ENCODE measurements around the gene SLC37A4. TPM values are rescaled to one million over a fixed set of nuclear protein-coding genes. Genes with fewer than 3 reads are reported as not detected.

The SLC37A4 gene
- total and polyA plus RNA-seq, 2 of the 13 experiments (the other 11 are each of a cell fraction or from before 2014, with no cell fraction given) = 43.0 to 56.1 TPM

GRCh38 chr11:118997627-118998387 lies 32.9 kb downstream of the SLC37A4 start, which contains the start of gene CENATAC (continued):
- TF ChIP-seq, protein P1, sequence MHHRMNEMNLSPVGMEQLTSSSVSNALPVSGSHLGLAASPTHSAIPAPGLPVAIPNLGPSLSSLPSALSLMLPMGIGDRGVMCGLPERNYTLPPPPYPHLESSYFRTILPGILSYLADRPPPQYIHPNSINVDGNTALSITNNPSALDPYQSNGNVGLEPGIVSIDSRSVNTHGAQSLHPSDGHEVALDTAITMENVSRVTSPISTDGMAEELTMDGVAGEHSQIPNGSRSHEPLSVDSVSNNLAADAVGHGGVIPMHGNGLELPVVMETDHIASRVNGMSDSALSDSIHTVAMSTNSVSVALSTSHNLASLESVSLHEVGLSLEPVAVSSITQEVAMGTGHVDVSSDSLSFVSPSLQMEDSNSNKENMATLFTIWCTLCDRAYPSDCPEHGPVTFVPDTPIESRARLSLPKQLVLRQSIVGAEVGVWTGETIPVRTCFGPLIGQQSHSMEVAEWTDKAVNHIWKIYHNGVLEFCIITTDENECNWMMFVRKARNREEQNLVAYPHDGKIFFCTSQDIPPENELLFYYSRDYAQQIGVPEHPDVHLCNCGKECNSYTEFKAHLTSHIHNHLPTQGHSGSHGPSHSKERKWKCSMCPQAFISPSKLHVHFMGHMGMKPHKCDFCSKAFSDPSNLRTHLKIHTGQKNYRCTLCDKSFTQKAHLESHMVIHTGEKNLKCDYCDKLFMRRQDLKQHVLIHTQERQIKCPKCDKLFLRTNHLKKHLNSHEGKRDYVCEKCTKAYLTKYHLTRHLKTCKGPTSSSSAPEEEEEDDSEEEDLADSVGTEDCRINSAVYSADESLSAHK (CRISPR knock-in tag; IDR thresholded peaks at IDR 0.05; ENCODE audit: borderline replicate concordance) = 0 out of 2 replicates have a peak, but pooled peaks have one; percentile 70
- TF ChIP-seq PAF1 (CRISPR knock-in tag; IDR thresholded peaks at IDR 0.05) (no peak), ZNF501 (CRISPR knock-in tag; IDR thresholded peaks at IDR 0.05) (peak; percentile 69; the same call in 1 of the 2 replicates), ZNF251 (CRISPR knock-in tag; IDR thresholded peaks at IDR 0.05) (no peak), RFX1 (IDR thresholded peaks at IDR 0.05) (no peak), MBD4 (IDR thresholded peaks at IDR 0.05; ENCODE audit: borderline replicate concordance, low read length) (no peak), SYNCRIP (IDR thresholded peaks at IDR 0.05; ENCODE audit: insufficient read depth, low read depth, low read length) (no peak), MTA3 (CRISPR knock-in tag; IDR thresholded peaks at IDR 0.05) (no peak), ZNF557 (CRISPR knock-in tag; IDR thresholded peaks at IDR 0.05) (no peak), ZNF7 (CRISPR knock-in tag; IDR thresholded peaks at IDR 0.05) (no peak), NONO (IDR thresholded peaks at IDR 0.05) (no peak), NONO (CRISPR knock-in tag; conservative IDR thresholded peaks at IDR 0.05) (peak; percentile 77), ZFP90 (CRISPR knock-in tag; IDR thresholded peaks at IDR 0.05; ENCODE audit: borderline replicate concordance) (no peak), TMF1 (CRISPR knock-in tag; IDR thresholded peaks at IDR 0.05; ENCODE audit: low read depth) (peak; percentile 63; the same call in 1 of the 2 replicates), TP53 (CRISPR knock-in tag; conservative IDR thresholded peaks at IDR 0.05) (no peak), ZGPAT (CRISPR knock-in tag; IDR thresholded peaks at IDR 0.05) (peak; percentile 90; the same call in 1 of the 2 replicates), ATM (IDR thresholded peaks at IDR 0.05; ENCODE audit: borderline replicate concordance) (no peak), JARID2 (CRISPR knock-in tag; IDR thresholded peaks at IDR 0.05; ENCODE audit: insufficient replicate concordance) (no peak), KLF12 (CRISPR knock-in tag; IDR thresholded peaks at IDR 0.05; ENCODE audit: borderline replicate concordance) (0 out of 2 replicates have a peak, but pooled peaks have one; percentile 27), HNF4G (IDR thresholded peaks at IDR 0.05; ENCODE audit: borderline replicate concordance, low read depth, low read length) (0 out of 2 replicates have a peak, but pooled peaks have one; percentile 15), HNF4G (CRISPR knock-in tag; IDR thresholded peaks at IDR 0.05; ENCODE audit: borderline replicate concordance, low read depth) (peak; percentile 18; the same call in 1 of the 2 replicates), SMAD3 (CRISPR knock-in tag; IDR thresholded peaks at IDR 0.05) (peak; percentile 48; the same call in 1 of the 2 replicates), EED (CRISPR knock-in tag; IDR thresholded peaks at IDR 0.05) (no peak)
- TF ChIP-seq, protein P2, sequence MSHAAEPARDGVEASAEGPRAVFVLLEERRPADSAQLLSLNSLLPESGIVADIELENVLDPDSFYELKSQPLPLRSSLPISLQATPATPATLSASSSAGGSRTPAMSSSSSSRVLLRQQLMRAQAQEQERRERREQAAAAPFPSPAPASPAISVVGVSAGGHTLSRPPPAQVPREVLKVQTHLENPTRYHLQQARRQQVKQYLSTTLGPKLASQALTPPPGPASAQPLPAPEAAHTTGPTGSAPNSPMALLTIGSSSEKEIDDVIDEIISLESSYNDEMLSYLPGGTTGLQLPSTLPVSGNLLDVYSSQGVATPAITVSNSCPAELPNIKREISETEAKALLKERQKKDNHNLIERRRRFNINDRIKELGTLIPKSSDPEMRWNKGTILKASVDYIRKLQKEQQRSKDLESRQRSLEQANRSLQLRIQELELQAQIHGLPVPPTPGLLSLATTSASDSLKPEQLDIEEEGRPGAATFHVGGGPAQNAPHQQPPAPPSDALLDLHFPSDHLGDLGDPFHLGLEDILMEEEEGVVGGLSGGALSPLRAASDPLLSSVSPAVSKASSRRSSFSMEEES (CRISPR knock-in tag; IDR thresholded peaks at IDR 0.05) = 0 out of 2 replicates have a peak, but pooled peaks have one; percentile 16
- TF ChIP-seq, protein P3, sequence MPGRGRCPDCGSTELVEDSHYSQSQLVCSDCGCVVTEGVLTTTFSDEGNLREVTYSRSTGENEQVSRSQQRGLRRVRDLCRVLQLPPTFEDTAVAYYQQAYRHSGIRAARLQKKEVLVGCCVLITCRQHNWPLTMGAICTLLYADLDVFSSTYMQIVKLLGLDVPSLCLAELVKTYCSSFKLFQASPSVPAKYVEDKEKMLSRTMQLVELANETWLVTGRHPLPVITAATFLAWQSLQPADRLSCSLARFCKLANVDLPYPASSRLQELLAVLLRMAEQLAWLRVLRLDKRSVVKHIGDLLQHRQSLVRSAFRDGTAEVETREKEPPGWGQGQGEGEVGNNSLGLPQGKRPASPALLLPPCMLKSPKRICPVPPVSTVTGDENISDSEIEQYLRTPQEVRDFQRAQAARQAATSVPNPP (CRISPR knock-in tag; IDR thresholded peaks at IDR 0.05) = no peak

Measured in HepG2 (cell line).